GM19468 (cell line): ENCODE measurements around the gene ADRA2B.
"Not testable (repeated sequence)": the region's sequence is repeated elsewhere in the genome, so short reads cannot be mapped to it uniquely, and the experiment has no call there.

Source experiments
- ATAC-seq: cut with Tn5 transposase; IDR thresholded peaks from one replicate; pipeline ENCODE4 v1.9.1; 2021; ENCODE audit warnings: mild to moderate bottlenecking, moderate library complexity, moderate number of reproducible peaks; ENCODE audit not compliant: unreplicated experiment; ENCODE audit errors: extremely low read depth

ADRA2B gene

GRCh38 chr2:96091711-96092572 is 24.4 kb downstream of the ADRA2B start:
- no peak for ATAC-seq

- no peak for ATAC-seq
Observed at GRCh38 chr2:96091141-96091710, 25.1 kb downstream of the ADRA2B start.

- ATAC-seq = no peak
Observed at GRCh38 chr2:96090196-96090926, 26.0 kb downstream of the ADRA2B start.

- no peak for ATAC-seq
Observed at GRCh38 chr2:96089356-96090195, 26.8 kb downstream of the ADRA2B start.

- no peak for ATAC-seq
Observed at GRCh38 chr2:96088340-96089335, 27.7 kb downstream of the ADRA2B start.

GRCh38 chr2:96087130-96087529 is 29.2 kb downstream of the ADRA2B start:
- no peak for ATAC-seq

GRCh38 chr2:96085541-96086355 is 30.6 kb downstream of the ADRA2B start:
- no peak for ATAC-seq

- ATAC-seq = not testable (repeated sequence)
Observed at GRCh38 chr2:96084858-96085518, 31.4 kb downstream of the ADRA2B start.

GRCh38 chr2:96083989-96084857 is 32.1 kb downstream of the ADRA2B start:
- no peak for ATAC-seq

- ATAC-seq = no peak
Observed at GRCh38 chr2:96083064-96083939, 33.1 kb downstream of the ADRA2B start.

- ATAC-seq = no peak
Observed at GRCh38 chr2:96082211-96083063, 33.9 kb downstream of the ADRA2B start.

- ATAC-seq = no peak
Observed at GRCh38 chr2:96081042-96081441, 35.3 kb downstream of the ADRA2B start.

GRCh38 chr2:96075199-96075771 is 41.1 kb downstream of the ADRA2B start:
- no peak for ATAC-seq

- no peak for ATAC-seq
Observed at GRCh38 chr2:96074156-96074555, 42.2 kb downstream of the ADRA2B start.
